Thyroid gland (tissue), 4 donors: ENCODE data around the gene CETN2.

Source experiments
- CTCF ChIP-seq, 6 experiments: fragments of 200-600 bp in 3 of 6; fragments of 450-650 bp in 3 of 6; sonication (generic) in 3 of 6; IDR thresholded peaks; one replicate each; pipeline ENCODE4 v1.5.1; 2016 to 2019; ENCODE audit warnings: antibody characterized with exemption in 6 of 6, mild to moderate bottlenecking in 2 of 6, inconsistent platforms in 1 of 6, moderate library complexity in 1 of 6
- POLR2A ChIP-seq, 2 donors: fragments of 450-650 bp; IDR thresholded peaks; one replicate each; pipeline ENCODE4 v1.6.1; 2017; ENCODE audit warnings: antibody characterized with exemption in 2 of 2, mild to moderate bottlenecking in 2 of 2, moderate library complexity in 1 of 2

GRCh38 chrX:152819732-152820131 is 10.8 kb downstream of the CETN2 start:
- TF ChIP-seq CTCF (IDR thresholded peaks at IDR 0.05), result no peak
- TF ChIP-seq POLR2A (IDR thresholded peaks at IDR 0.05), result no peak
